Aorta (tissue), 5 donors: Measurements from ENCODE around the gene KTN1. TPM values are rescaled to one million over a fixed set of nuclear protein-coding genes. Genes with fewer than 3 reads are reported as not detected.

Experiments used
- ATAC-seq: fragments of 200-7000 bp; cut with Tn5 transposase; one replicate; pipeline ENCODE4 v1.9.1; 2022; ENCODE audit warnings: moderate library complexity; ENCODE audit not compliant: low FRiP score
- DNase-seq, 2 donors: peaks; one replicate each; pipeline ENCODE4 v3.0.0-alpha.2; 2020
- H3K27ac ChIP-seq, 2 donors: one replicate each; pipeline ENCODE4 v1.5.1; 2013; ENCODE audit warnings: low read length in 2 of 2, mild to moderate bottlenecking in 2 of 2, moderate library complexity in 2 of 2, control low read depth in 1 of 2, inconsistent platforms in 1 of 2, low read depth in 1 of 2
- H3K27me3 ChIP-seq, 2 donors: one replicate each; pipeline ENCODE4 v1.6.1; 2013; ENCODE audit warnings: control low read depth in 1 of 2, low read length in 1 of 2, mild to moderate bottlenecking in 1 of 2, moderate library complexity in 1 of 2; ENCODE audit not compliant: insufficient read depth in 2 of 2, control insufficient read depth in 1 of 2
- H3K36me3 ChIP-seq, 2 donors: one replicate each; pipeline ENCODE4 v1.6.1; 2013; ENCODE audit warnings: control low read depth in 1 of 2, low read length in 1 of 2, mild to moderate bottlenecking in 1 of 2; ENCODE audit not compliant: insufficient read depth in 2 of 2, control insufficient read depth in 1 of 2
- H3K4me1 ChIP-seq, 2 donors: one replicate each; pipeline ENCODE4 v1.6.1; 2013; ENCODE audit warnings: low read length in 2 of 2, control low read depth in 1 of 2, mild to moderate bottlenecking in 1 of 2, moderate library complexity in 1 of 2; ENCODE audit not compliant: insufficient read depth in 2 of 2, control insufficient read depth in 1 of 2
- H3K4me3 ChIP-seq, 2 donors: one replicate each; pipeline ENCODE4 v1.5.1; 2013; ENCODE audit warnings: low read length in 2 of 2, control low read depth in 1 of 2, mild to moderate bottlenecking in 1 of 2
- H3K9me3 ChIP-seq: one replicate; pipeline ENCODE4 v1.6.1; 2013; ENCODE audit warnings: mild to moderate bottlenecking, low read length; ENCODE audit not compliant: control insufficient read depth
- WGBS, 2 donors: extraction: QIAGEN DNeasy Blood & Tissue Kit; methylation state at CpG; one replicate each; pipeline ENCODE4 v1.1.7; 2013; 5-methylcytosine and 5-hydroxymethylcytosine counted together
- intact Hi-C, 2 donors: fragments of 100-400 bp; cut with DNase I; formaldehyde crosslinking; loops; one replicate each; pipeline versions ENCODE4 v1.14.2 to v1.15.0; 2022
- polyA plus RNA-seq, 2 donors: library from polyadenylated mRNA; stranded (reverse); fragments of 200-250 nt; gene quantifications; one replicate each; pipeline ENCODE4 v1.2.3, GENCODE V29; 2013
- total RNA-seq, 2 donors: library from RNA; stranded (reverse); fragmentation: NEBNext Ultra II Directional; extraction: Animal tissue kit (Norgen Biotek cat#: 25700); gene quantifications; one replicate each; pipeline ENCODE4 v1.2.1, GENCODE V29; 2021
- donor health status: healthy with polysubstance abuse.
- donor health status: Bipolar disorder and iron deficiency.
- donor health status: DM: no; HTN: no; CAD: no.
- donor health status: DM: no; HTN: no; CAD: no.
- donor health status: DM: yes; HTN: yes; CAD: no.

KTN1 gene
- total and polyA plus RNA-seq, 4 donors = 86.8 to 216 (median 167) TPM

- H3K27ac ChIP-seq = no peak overlapping the region
- no peaks in the 10 kb centered on the region for H3K27me3 ChIP-seq
- H3K4me3 ChIP-seq = no peak overlapping the region
- no peaks in the 10 kb centered on the region for H3K9me3 ChIP-seq
- intact Hi-C loops = loop anchor here (5.0 to 10.0 kb wide), 3 partner anchors 410 to 770 kb away; partner anchors contain the start of gene PELI2 (in 1 of the 2)
- no peak for DNase-seq
- no peaks in the 10 kb centered on the region for H3K4me1 ChIP-seq
- H3K36me3 ChIP-seq = no peaks in the 10 kb centered on the region
- WGBS, 2 donors = 98 to 100% methylated on average over 1 of the region's 1 CpG
- no peak for ATAC-seq
Observed at GRCh38 chr14:55704654-55705053, 124.6 kb downstream of the KTN1 start.

GRCh38 chr14:55705651-55706364 is 125.8 kb downstream of the KTN1 start:
- no peaks in the 10 kb centered on the region for H3K36me3 ChIP-seq
- H3K27ac ChIP-seq = no peak overlapping the region
- intact Hi-C loops = loop anchor here (2.0 to 10.0 kb wide), 4 partner anchors 409 to 769 kb away; partner anchors contain the start of gene PELI2 (in 1 of the 2)
- ATAC-seq = no peak
- peaks cover 0 to 3% of the 10 kb centered on the region in 2 donors for H3K4me1 ChIP-seq
- no peak overlapping the region for H3K4me3 ChIP-seq
- no peaks in the 10 kb centered on the region for H3K9me3 ChIP-seq
- DNase-seq = no peak
- H3K27me3 ChIP-seq = no peaks in the 10 kb centered on the region
- WGBS, 2 donors = 73 to 80% methylated on average over 5 of the region's 5 CpGs

GRCh38 chr14:55706365-55706684 is 126.3 kb downstream of the KTN1 start:
- Histone ChIP-seq H3K4me3 (no peak overlapping the region), H3K27ac (no peak overlapping the region), H3K4me1 (peaks cover 0 to 3% of the 10 kb centered on the region in 2 donors), H3K36me3 (no peaks in the 10 kb centered on the region), H3K9me3 (no peaks in the 10 kb centered on the region), H3K27me3 (no peaks in the 10 kb centered on the region)
- DNase-seq (no peak), ATAC-seq (no peak)
- intact Hi-C loops = loop anchor here (2.0 to 10.0 kb wide), 4 partner anchors 408 to 768 kb away; partner anchors contain the start of gene PELI2 (in 1 of the 2)
- WGBS, 2 donors = 82 to 84% methylated on average over 1 of the region's 1 CpG

GRCh38 chr14:55706893-55707292 is 126.9 kb downstream of the KTN1 start:
- Histone ChIP-seq H3K36me3 (no peaks in the 10 kb centered on the region), H3K9me3 (no peaks in the 10 kb centered on the region), H3K27ac (no peak overlapping the region), H3K4me1 (peaks cover 0 to 3% of the 10 kb centered on the region in 2 donors), H3K4me3 (no peak overlapping the region), H3K27me3 (no peaks in the 10 kb centered on the region)
- DNase-seq = no peak
- 54 to 56% methylated on average over 2 of the region's 2 CpGs for WGBS, 2 donors
- intact Hi-C loops = loop anchor here (2.0 to 10.0 kb wide), 4 partner anchors 408 to 768 kb away; partner anchors contain the start of gene PELI2 (in 1 of the 2)
- no peak for ATAC-seq

GRCh38 chr14:55707365-55707804 is 127.4 kb downstream of the KTN1 start:
- H3K4me1 ChIP-seq = peaks cover 0 to 3% of the 10 kb centered on the region in 2 donors
- peak; percentile 61 for ATAC-seq
- no peak overlapping the region for H3K4me3 ChIP-seq

GRCh38 chr14:55710506-55711041 is 130.6 kb downstream of the KTN1 start:
- DNase-seq (no peak), ATAC-seq (no peak)
- Histone ChIP-seq H3K4me1 (peaks cover 0 to 3% of the 10 kb centered on the region in 2 donors), H3K9me3 (no peaks in the 10 kb centered on the region), H3K27me3 (no peaks in the 10 kb centered on the region), H3K36me3 (no peaks in the 10 kb centered on the region), H3K27ac (peak overlapping the region in 1 of 2 donors; percentile 14), H3K4me3 (no peak overlapping the region)
- intact Hi-C loops = no loop called here
- 2 to 9% methylated on average over 2 of the region's 2 CpGs for WGBS, 2 donors

More at GRCh38 chr14:55707365-55707804, 127.4 kb downstream of the KTN1 start:
- no peaks in the 10 kb centered on the region for H3K9me3 ChIP-seq
- no peak for DNase-seq
- WGBS, 2 donors = 21 to 22% methylated on average over 6 of the region's 6 CpGs
- no peaks in the 10 kb centered on the region for H3K36me3 ChIP-seq
- no peaks in the 10 kb centered on the region for H3K27me3 ChIP-seq
- H3K27ac ChIP-seq = no peak overlapping the region
- intact Hi-C loops = loop anchor here (2.0 to 10.0 kb wide), 4 partner anchors 407 to 767 kb away; partner anchors contain the start of gene PELI2 (in 1 of the 2)

GRCh38 chr14:55711175-55711811 is 131.3 kb downstream of the KTN1 start:
- DNase-seq = no peak
- WGBS, 2 donors = 39 to 41% methylated on average over 3 of the region's 3 CpGs
- H3K9me3 ChIP-seq = no peaks in the 10 kb centered on the region
- H3K4me3 ChIP-seq = no peak overlapping the region
- no peaks in the 10 kb centered on the region for H3K36me3 ChIP-seq
- intact Hi-C loops = no loop called here
- H3K27ac ChIP-seq = no peak overlapping the region
- ATAC-seq = no peak
- peaks cover 0 to 3% of the 10 kb centered on the region in 2 donors for H3K4me1 ChIP-seq
- H3K27me3 ChIP-seq = no peaks in the 10 kb centered on the region

GRCh38 chr14:55712491-55712890 is 132.5 kb downstream of the KTN1 start:
- DNase-seq (no peak), ATAC-seq (no peak)
- Histone ChIP-seq H3K4me3 (no peak overlapping the region), H3K9me3 (no peaks in the 10 kb centered on the region), H3K4me1 (peaks cover 0 to 3% of the 10 kb centered on the region in 2 donors), H3K27ac (no peak overlapping the region), H3K36me3 (no peaks in the 10 kb centered on the region), H3K27me3 (no peaks in the 10 kb centered on the region)
- WGBS, 2 donors = 94 to 95% methylated on average over 5 of the region's 5 CpGs
- intact Hi-C loops = no loop called here
